ENCODE measurements around the gene ZGLP1.

Gene ZGLP1

DNA sequence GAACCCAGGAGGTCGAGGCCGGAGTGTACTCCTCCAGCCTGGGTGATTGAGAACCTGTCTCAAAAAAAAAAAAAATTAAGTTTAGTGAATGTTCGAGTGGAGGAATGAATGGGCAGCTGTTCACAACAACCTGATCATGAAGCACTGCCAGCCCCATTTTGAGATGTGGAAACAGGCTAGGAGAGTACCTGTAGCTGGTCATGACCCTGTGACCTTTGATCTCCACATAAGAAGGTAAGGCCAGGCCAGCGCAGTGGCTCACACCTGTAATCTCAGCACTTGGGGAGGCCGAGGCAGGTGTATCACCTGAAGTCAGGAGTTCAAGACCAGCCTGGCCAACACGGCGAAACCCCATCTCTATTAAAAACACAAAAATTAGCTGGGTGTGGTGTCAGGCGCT lies 16.1 kb upstream of the ZGLP1 start:
- no peak for TF ChIP-seq TAF1 (IDR thresholded peaks at IDR 0.05; ENCODE audit: borderline replicate concordance, insufficient read depth, low read length)
- TF ChIP-seq REST (IDR thresholded peaks at IDR 0.05; ENCODE audit: insufficient read depth in 1 of 2, low read depth in 2 of 2, low read length in 2 of 2) = no peak
- no peak for TF ChIP-seq SIN3A (IDR thresholded peaks at IDR 0.05; ENCODE audit: borderline replicate concordance, insufficient read depth, low read length)
- TF ChIP-seq POLR2AphosphoS5 (IDR thresholded peaks at IDR 0.05; ENCODE audit: low read depth, low read length) = no peak
- no peak for TF ChIP-seq FOXP2 (optimal IDR thresholded peaks at IDR 0.05; ENCODE audit: borderline replicate concordance, extremely low read depth, extremely low read length, insufficient read depth)

DNA sequence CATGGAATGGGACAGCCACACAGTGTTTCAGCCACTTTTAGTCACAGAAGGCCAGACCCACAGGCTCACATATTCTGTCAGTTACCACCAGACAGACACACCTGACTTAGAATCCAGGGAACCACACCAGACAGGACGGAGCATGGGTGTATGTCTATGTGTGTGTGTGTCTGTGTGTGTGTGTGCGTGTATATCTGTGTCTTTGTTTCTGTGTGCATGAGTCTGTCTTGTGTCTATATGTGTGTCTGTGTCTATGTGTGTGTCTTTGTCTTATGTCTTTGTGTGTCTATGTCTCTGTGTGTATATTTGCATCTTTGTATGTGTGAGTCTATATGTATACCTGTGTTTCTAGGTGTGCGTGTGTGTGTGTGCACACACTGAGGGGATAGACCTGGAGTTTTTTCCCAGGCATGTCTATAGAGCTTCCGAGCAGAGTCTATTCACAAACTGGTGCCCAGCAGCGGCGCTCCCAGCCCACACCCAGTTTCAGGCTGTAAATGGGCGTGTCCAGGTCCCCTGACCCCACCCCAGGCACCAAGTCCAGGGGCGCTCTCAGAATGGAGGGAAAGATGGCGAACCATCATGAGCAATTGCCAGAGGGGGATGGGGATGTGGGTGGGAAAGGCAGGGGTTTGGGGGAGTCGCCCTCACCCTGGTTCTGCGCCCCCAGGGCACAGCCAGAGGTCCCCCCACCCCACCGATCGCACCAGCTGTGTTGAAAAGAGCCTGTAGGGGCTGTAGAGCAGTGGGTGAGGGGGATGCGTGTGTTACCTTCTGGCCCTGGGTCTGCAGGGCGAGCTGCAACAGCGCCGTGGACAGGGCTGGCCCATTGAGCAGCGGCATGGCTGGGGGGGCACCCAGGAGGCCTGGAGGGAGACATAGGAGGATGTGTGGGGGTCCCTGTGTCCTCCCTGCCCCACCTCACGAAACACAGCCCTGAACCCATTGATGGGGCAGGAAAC lies 12.5 kb upstream of the ZGLP1 start:
- TF ChIP-seq POLR2AphosphoS5 (IDR thresholded peaks at IDR 0.05; ENCODE audit: low read depth, low read length) (no peak), REST (IDR thresholded peaks at IDR 0.05; ENCODE audit: insufficient read depth in 1 of 2, low read depth in 2 of 2, low read length in 2 of 2) (no peak), FOXP2 (optimal IDR thresholded peaks at IDR 0.05; ENCODE audit: borderline replicate concordance, extremely low read depth, extremely low read length, insufficient read depth) (no peak), SIN3A (IDR thresholded peaks at IDR 0.05; ENCODE audit: borderline replicate concordance, insufficient read depth, low read length) (no peak), TAF1 (IDR thresholded peaks at IDR 0.05; ENCODE audit: borderline replicate concordance, insufficient read depth, low read length) (no peak)

DNA sequence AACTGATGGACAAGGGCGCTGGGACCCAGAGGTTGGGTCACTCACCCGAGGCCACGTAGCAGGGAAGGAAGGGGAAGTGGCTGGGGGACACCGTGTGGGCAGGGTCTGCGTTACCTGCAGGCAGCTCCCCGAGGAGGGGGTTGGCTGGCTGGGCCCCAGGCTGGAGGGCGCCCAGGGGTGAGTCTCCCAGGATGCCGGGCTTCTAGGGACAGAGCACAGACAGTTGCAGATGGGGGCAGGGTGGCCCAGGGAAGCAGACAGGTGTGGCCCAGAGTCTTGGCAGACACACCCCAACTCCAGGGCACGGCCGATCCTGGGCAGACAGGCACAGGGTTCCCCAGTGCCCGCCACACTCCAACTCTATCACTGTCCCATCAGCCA lies 11.8 kb upstream of the ZGLP1 start:
- no peak for TF ChIP-seq SIN3A (IDR thresholded peaks at IDR 0.05; ENCODE audit: borderline replicate concordance, insufficient read depth, low read length)
- TF ChIP-seq REST (IDR thresholded peaks at IDR 0.05; ENCODE audit: insufficient read depth in 1 of 2, low read depth in 2 of 2, low read length in 2 of 2) = no peak

GRCh38 chr19:10320602-10321416 lies 11.2 kb upstream of the ZGLP1 start:
- TF ChIP-seq REST (IDR thresholded peaks at IDR 0.05; ENCODE audit: insufficient read depth in 1 of 2, low read depth in 2 of 2, low read length in 2 of 2) (no peak), POLR2AphosphoS5 (IDR thresholded peaks at IDR 0.05; ENCODE audit: low read depth, low read length) (no peak), FOXP2 (optimal IDR thresholded peaks at IDR 0.05; ENCODE audit: borderline replicate concordance, extremely low read depth, extremely low read length, insufficient read depth) (no peak)
